GM23338 (cell line): ENCODE data around the gene ANXA6. TPM values are rescaled to one million over a fixed set of nuclear protein-coding genes. Genes with fewer than 3 reads are reported as not detected.

Source experiments
- ATAC-seq: fragments of 200-7000 bp; cut with Tn5 transposase; 3 replicates; pipeline ENCODE4 v1.9.1; 2020
- DNase-seq: peaks from one replicate; pipeline ENCODE4 v3.0.0-alpha.2; 2015; ENCODE audit warnings: low spot score
- H2AFZ ChIP-seq: fragments of 200-600 bp; sonication (generic); 2 replicates; pipeline ENCODE4 v1.8.0; 2016; ENCODE audit warnings: antibody characterized with exemption, mild to moderate bottlenecking, moderate library complexity
- H3F3A ChIP-seq: fragments of 200-600 bp; sonication (generic); replicated peaks from 2 replicates; pipeline ENCODE4 v1.8.0; 2017; ENCODE audit warnings: antibody characterized with exemption, mixed run types, low read depth
- H3K27ac ChIP-seq: fragments of 200-600 bp; sonication (generic); 2 replicates; pipeline ENCODE4 v1.6.1; 2016; ENCODE audit warnings: low read depth
- H3K27me3 ChIP-seq: fragments of 200-600 bp; sonication (generic); 2 replicates; pipeline ENCODE4 v1.8.0; 2016; ENCODE audit warnings: mild to moderate bottlenecking, mixed run types, moderate library complexity; ENCODE audit not compliant: insufficient read depth
- H3K36me3 ChIP-seq: fragments of 200-600 bp; sonication (generic); 2 replicates; pipeline ENCODE4 v1.8.0; 2016; ENCODE audit warnings: mild to moderate bottlenecking; ENCODE audit not compliant: insufficient read depth
- H3K4me1 ChIP-seq: fragments of 200-600 bp; sonication (generic); 2 replicates; pipeline ENCODE4 v1.8.0; 2016; ENCODE audit warnings: mild to moderate bottlenecking, moderate library complexity; ENCODE audit not compliant: insufficient read depth
- H3K4me2 ChIP-seq: fragments of 200-600 bp; sonication (generic); 2 replicates; pipeline ENCODE4 v1.7.1; 2017; ENCODE audit warnings: mixed run types
- H3K4me3 ChIP-seq: fragments of 200-600 bp; sonication (generic); 2 replicates; pipeline ENCODE4 v1.6.1; 2016; ENCODE audit warnings: mixed run types
- H3K79me2 ChIP-seq: fragments of 200-600 bp; sonication (generic); replicated peaks from 2 replicates; pipeline ENCODE4 v1.8.0; 2017; ENCODE audit warnings: mild to moderate bottlenecking; ENCODE audit not compliant: insufficient read depth
- H3K9me2 ChIP-seq: fragments of 200-600 bp; sonication (generic); 2 replicates; pipeline ENCODE4 v1.8.0; 2017; ENCODE audit not compliant: insufficient read depth
- H4K20me1 ChIP-seq: fragments of 200-600 bp; sonication (generic); replicated peaks from 2 replicates; pipeline ENCODE4 v1.8.0; 2017; ENCODE audit warnings: mild to moderate bottlenecking; ENCODE audit not compliant: insufficient read depth
- H3K27ac Mint-ChIP-seq: 2 replicates; pipeline ENCODE4 v1.8.0; 2020; ENCODE audit warnings: inconsistent platforms, mild to moderate bottlenecking, moderate library complexity, mixed read lengths
- H3K27me3 Mint-ChIP-seq: 3 replicates; pipeline ENCODE4 v1.8.0; 2022; ENCODE audit warnings: low read depth, mild to moderate bottlenecking, moderate library complexity, mixed read lengths, inconsistent platforms; ENCODE audit not compliant: insufficient read depth, poor library complexity
- H3K36me3 Mint-ChIP-seq: 3 replicates; pipeline ENCODE4 v1.8.0; 2021; ENCODE audit warnings: low read depth, mild to moderate bottlenecking, inconsistent platforms, moderate library complexity, mixed read lengths
- H3K4me1 Mint-ChIP-seq: 3 replicates; pipeline ENCODE4 v1.8.0; 2020; ENCODE audit warnings: mild to moderate bottlenecking, inconsistent platforms, mixed read lengths
- H3K4me3 Mint-ChIP-seq: 3 replicates; pipeline ENCODE4 v1.8.0; 2021; ENCODE audit warnings: moderate library complexity, mild to moderate bottlenecking, inconsistent platforms, mixed read lengths
- H3K9me3 Mint-ChIP-seq: 3 replicates; pipeline ENCODE4 v1.8.0; 2020; ENCODE audit warnings: moderate library complexity, mild to moderate bottlenecking, inconsistent platforms, mixed read lengths
- CREB1 ChIP-seq: fragments of 250-450 bp; sonication (Bioruptor Pico); IDR thresholded peaks from 2 replicates; pipeline ENCODE4 v1.5.0; 2020; ENCODE audit warnings: low read depth, mild to moderate bottlenecking, moderate library complexity
- CTCF ChIP-seq, 2 experiments: fragments of 200-600 bp in 1 of 2; sonication (generic) in 1 of 2; conservative IDR thresholded peaks; 2 replicates each; pipeline versions ENCODE4 v1.5.1 to v1.6.1; 2016 to 2017; ENCODE audit warnings: antibody characterized with exemption in 2 of 2, low read depth in 2 of 2, mild to moderate bottlenecking in 2 of 2, moderate library complexity in 1 of 2
- ETS1 ChIP-seq: IDR thresholded peaks from 2 replicates; pipeline ENCODE4 v1.6.1; 2016; ENCODE audit warnings: antibody characterized with exemption
- EZH2 ChIP-seq: fragments of 200-600 bp; sonication (generic); IDR thresholded peaks from one replicate; pipeline ENCODE4 v1.8.0; 2017; ENCODE audit warnings: antibody characterized with exemption, mild to moderate bottlenecking, low read depth; ENCODE audit not compliant: unreplicated experiment
- EZH2phosphoT487 ChIP-seq: fragments of 200-600 bp; sonication (generic); IDR thresholded peaks from one replicate; pipeline ENCODE4 v1.8.1; 2018; ENCODE audit warnings: antibody characterized with exemption; ENCODE audit not compliant: unreplicated experiment
- JUNB ChIP-seq: IDR thresholded peaks from one replicate; pipeline ENCODE4 v1.6.1; 2016; ENCODE audit warnings: antibody characterized with exemption; ENCODE audit not compliant: unreplicated experiment
- NANOG ChIP-seq: IDR thresholded peaks from 2 replicates; pipeline ENCODE4 v1.6.1; 2016; ENCODE audit warnings: antibody characterized with exemption, borderline replicate concordance
- POLR2AphosphoS5 ChIP-seq: IDR thresholded peaks from 2 replicates; pipeline ENCODE4 v1.6.1; 2016; ENCODE audit warnings: antibody characterized with exemption, low read depth
- REST ChIP-seq: IDR thresholded peaks from one replicate; pipeline ENCODE4 v1.6.1; 2018; ENCODE audit warnings: antibody characterized with exemption; ENCODE audit not compliant: unreplicated experiment
- STAT1 ChIP-seq: IDR thresholded peaks from one replicate; pipeline ENCODE4 v1.6.1; 2016; ENCODE audit warnings: antibody characterized with exemption; ENCODE audit not compliant: unreplicated experiment
- ZNF114 ChIP-seq: fragments of 250-450 bp; sonication (Bioruptor Pico); IDR thresholded peaks from 2 replicates; pipeline ENCODE4 v1.5.0; 2020; ENCODE audit warnings: mild to moderate bottlenecking, moderate library complexity
- ZNF331 ChIP-seq: fragments of 250-450 bp; sonication (Bioruptor Pico); IDR thresholded peaks from 2 replicates; pipeline ENCODE4 v1.5.0; 2020; ENCODE audit warnings: low read depth, mild to moderate bottlenecking, moderate library complexity
- ZNF462 ChIP-seq: fragments of 250-450 bp; sonication (Bioruptor Pico); IDR thresholded peaks from 2 replicates; pipeline ENCODE4 v1.5.0; 2020; ENCODE audit warnings: mild to moderate bottlenecking, moderate library complexity
- polyA plus RNA-seq: library from polyadenylated mRNA; unstranded; fragments of >200 nt; fragmentation: Nextera tagmentation; extraction: Ambion mirVana; gene quantifications from 2 replicates; pipeline ENCODE4 v1.2.1, GENCODE V29; 2016
- total RNA-seq: library from RNA; depleted of rRNA; stranded (reverse); fragments of >200 nt; shearing (Covaris generic); gene quantifications from 2 replicates; pipeline ENCODE4 v1.2.3, GENCODE V29; 2014

Gene ANXA6
- total and polyA plus RNA-seq, 2 experiments from 2014 or later, result 26.5 to 110 TPM

GRCh38 chr5:151107084-151107483 is 50.5 kb downstream of the ANXA6 start:
- Mint-ChIP-seq H3K4me1 (no peaks in the 10 kb centered on the region), H3K9me3 (no peaks in the 10 kb centered on the region), H3K27me3 (peaks cover 5% of the 10 kb centered on the region), H3K27ac (no peak overlapping the region), H3K4me3 (no peak overlapping the region), H3K36me3 (peaks cover 11% of the 10 kb centered on the region)
- H3K4me3 ChIP-seq, result no peak overlapping the region
- ATAC-seq (no peak), DNase-seq (no peak)
- TF ChIP-seq EZH2phosphoT487 (no peak), POLR2AphosphoS5 (no peak), ZNF462 (CRISPR knock-in tag) (no peak), ZNF114 (CRISPR knock-in tag) (no peak), CTCF (conservative IDR thresholded peaks at IDR 0.05; ENCODE audit: low read depth in 2 of 2) (no peak), NANOG (no peak), ZNF331 (no peak), JUNB (no peak), ETS1 (no peak), STAT1 (no peak), REST (no peak), EZH2 (no peak), CREB1 (no peak)
- H3K4me2 ChIP-seq, result no peak overlapping the region
- H3K4me1 ChIP-seq, result no peaks in the 10 kb centered on the region
- no peaks in the 10 kb centered on the region for H4K20me1 ChIP-seq
- no peaks in the 10 kb centered on the region for H3K79me2 ChIP-seq
- H3K9me2 ChIP-seq, result no peaks in the 10 kb centered on the region
- no peaks in the 10 kb centered on the region for H3K27me3 ChIP-seq
- no peaks in the 10 kb centered on the region for H3F3A ChIP-seq
- no peak overlapping the region for H2AFZ ChIP-seq
- H3K36me3 ChIP-seq, result no peaks in the 10 kb centered on the region
- no peak overlapping the region for H3K27ac ChIP-seq
